KBM-7 (cell line): Measurements from ENCODE around the gene PASK.

ENCODE experiments used
- DNase-seq: peaks from one replicate; pipeline ENCODE4 v3.0.0-alpha.2; 2015
- in situ Hi-C: fragments of 300-500 bp; cut with MboI; formaldehyde crosslinking; loops from 2 replicates; pipeline ENCODE4 v1.14.3; 2020; ENCODE audit warnings: low sequenced_read_pairs, low pct_unique_long_range_greater_than_20kb, mixed read lengths

The PASK gene

DNA sequence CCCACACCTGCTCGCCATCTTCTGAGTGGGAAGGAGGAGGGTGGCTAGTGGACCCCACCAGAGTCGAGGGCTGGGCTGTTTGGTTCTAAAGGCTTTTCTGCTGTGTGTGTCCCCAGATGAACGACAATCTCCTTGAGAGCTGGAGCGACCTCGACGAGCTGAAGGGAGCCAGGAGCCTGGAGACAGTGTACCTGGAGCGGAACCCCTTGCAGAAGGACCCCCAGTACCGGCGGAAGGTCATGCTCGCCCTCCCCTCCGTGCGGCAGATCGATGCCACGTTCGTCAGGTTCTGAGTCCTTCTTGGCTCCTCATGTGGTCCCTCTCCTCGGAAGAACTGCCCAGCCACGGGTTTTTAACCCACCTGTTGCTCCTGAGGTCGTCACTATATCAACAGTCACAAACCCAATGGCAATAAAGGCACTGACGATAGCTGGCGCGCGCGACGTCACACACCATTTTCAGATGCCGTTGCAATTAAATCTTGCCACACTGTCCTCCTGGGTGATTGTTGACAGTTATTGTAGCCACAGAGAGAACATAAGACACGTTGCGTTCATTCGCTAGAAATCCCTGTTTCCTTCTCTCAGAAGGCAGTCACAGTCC, 33.4 kb upstream of the PASK start:
- DNase-seq, result no peak
- in situ Hi-C loops, result no loop called here

DNA sequence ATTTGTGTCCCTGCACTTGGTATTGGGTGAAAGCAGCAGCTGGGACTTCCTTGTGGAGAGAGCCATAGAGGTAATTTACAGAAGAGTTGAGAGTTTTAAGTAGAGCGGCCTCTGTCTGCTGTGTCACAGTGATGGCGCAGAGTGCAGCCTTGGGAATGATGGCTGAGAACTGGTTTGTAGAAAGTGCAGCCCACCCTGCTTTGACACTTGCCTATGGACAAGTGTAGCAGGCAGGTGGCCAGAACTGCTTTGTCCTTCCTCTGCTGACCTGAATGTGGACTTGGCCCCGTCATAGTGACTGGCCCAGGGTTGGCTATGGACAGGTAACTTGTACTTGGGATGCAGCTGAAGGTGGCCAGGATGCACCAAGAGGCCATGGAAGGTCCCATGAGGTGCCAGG, 32.9 kb upstream of the PASK start:
- DNase-seq, result no peak
- in situ Hi-C loops, result no loop called here

- in situ Hi-C loops, result no loop called here
- DNase-seq, result no peak
These were observed 31.2 kb upstream of the PASK start for GRCh38 chr2:241180495-241180894.

DNA sequence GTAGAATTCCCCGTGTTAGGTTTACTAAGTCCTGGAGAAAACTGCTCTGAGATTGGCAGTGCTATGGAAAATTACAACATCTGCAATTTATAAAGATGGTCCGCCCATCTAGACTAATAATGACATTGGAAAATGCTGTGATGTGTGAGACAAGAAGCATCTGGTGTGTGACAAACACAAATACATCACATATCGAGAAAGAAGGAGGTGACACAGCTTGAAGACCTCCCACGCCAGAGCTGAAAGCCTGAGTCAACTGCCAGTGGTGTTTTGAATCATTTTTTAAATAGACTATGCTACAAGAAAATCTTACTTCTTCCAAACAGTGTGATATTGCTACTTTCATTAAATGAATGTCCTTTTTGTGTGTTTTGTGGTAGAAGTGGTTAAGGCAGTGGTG, 30.6 kb upstream of the PASK start:
- in situ Hi-C loops, result no loop called here
- no peak for DNase-seq

- no peak for DNase-seq
These were observed 29.7 kb upstream of the PASK start for GRCh38 chr2:241178961-241179360.

DNA sequence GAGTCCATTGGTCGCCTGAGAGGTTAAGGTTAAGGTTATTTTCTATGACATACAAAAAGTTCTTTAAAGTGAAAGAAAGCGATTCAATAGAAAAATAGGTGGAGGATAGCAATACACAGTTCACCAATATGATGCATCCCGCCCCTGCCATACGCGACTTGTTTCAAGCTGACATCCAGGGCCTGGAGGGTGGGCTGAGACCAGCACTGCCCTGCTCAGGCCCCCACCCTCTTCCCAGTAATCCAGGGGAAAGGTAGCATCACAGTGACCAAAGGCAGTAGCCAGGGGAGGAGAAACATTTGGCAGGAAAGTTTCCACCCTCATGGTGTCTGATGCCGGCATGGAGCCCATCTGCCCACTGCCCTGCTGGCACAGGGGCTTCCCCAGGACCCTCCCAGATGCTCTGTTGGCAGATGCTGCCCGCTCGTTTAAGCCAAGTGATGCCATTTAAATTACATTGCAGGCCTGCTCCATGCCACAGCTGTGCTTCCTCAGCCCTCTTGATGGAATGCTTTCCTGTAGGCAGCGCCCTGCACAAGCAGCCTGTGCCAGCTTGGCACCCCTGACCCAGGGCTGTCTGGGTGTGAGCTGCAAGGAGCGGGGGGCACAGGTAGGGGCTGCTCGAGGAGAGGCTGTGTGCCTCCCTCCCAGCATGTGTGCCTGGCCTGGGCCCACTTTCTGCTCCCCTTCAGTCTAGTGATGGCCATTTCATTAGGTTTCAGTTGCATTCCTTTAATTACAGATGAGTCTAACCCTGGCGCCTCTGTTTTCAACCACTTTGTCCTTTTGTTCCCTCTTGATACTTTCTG, 28.5 kb upstream of the PASK start:
- DNase-seq, result no peak
- in situ Hi-C loops, result no loop called here

More at GRCh38 chr2:241178961-241179360, 29.7 kb upstream of the PASK start:
- in situ Hi-C loops, result no loop called here

- in situ Hi-C loops, result no loop called here
These were observed 24.3 kb upstream of the PASK start for GRCh38 chr2:241173557-241173956.

GRCh38 chr2:241168366-241168765, 19.1 kb upstream of the PASK start:
- in situ Hi-C loops, result no loop called here
- DNase-seq, result no peak

More at GRCh38 chr2:241173557-241173956, 24.3 kb upstream of the PASK start:
- no peak for DNase-seq

DNA sequence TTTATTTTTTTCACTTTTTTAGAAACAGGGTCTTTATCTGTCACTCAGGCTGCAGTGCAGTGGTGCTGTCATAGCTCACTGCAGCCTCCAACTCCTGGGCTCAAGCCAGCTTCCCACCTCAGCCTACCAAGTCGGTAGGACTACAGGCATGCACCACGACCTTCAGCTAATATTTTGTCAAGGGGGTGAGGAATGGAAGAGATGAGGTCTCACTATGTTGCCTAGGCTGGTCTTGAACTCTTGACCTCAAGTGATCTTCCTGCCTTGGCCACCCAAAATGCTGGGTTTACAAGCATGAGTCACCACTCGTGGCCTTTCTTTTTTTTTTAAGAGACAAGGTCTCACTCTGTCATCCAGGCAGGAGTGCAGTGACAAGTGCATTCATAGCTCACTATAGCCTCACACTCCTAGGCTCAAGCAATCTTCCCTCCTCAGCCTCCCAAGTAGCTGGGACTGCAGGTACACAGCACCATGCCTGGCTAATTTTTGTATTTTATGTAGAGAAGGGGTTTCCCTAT, 14.4 kb upstream of the PASK start:
- DNase-seq, result no peak
- in situ Hi-C loops, result no loop called here

GRCh38 chr2:241161646-241162281, 12.5 kb upstream of the PASK start:
- DNase-seq, result no peak
- in situ Hi-C loops, result no loop called here

GRCh38 chr2:241160318-241160717, 11.0 kb upstream of the PASK start:
- in situ Hi-C loops, result no loop called here
- DNase-seq, result no peak

- DNase-seq, result no peak
- in situ Hi-C loops, result no loop called here
These were observed 9.8 kb upstream of the PASK start for GRCh38 chr2:241159116-241159515.

- in situ Hi-C loops, result no loop called here
- DNase-seq, result no peak
These were observed 9.3 kb upstream of the PASK start for GRCh38 chr2:241158546-241158900.

GRCh38 chr2:241157841-241158545, 8.7 kb upstream of the PASK start:
- in situ Hi-C loops, result no loop called here
- no peak for DNase-seq

GRCh38 chr2:241156971-241157441, 7.7 kb upstream of the PASK start:
- peak; percentile 80 for DNase-seq
- in situ Hi-C loops, result no loop called here

GRCh38 chr2:241155936-241156335, 6.7 kb upstream of the PASK start:
- no peak for DNase-seq
- in situ Hi-C loops, result no loop called here

GRCh38 chr2:241154915-241155314, 5.6 kb upstream of the PASK start:
- in situ Hi-C loops, result no loop called here
- DNase-seq, result no peak

GRCh38 chr2:241153616-241154015, 4.3 kb upstream of the PASK start:
- in situ Hi-C loops, result no loop called here
- DNase-seq, result no peak

DNA sequence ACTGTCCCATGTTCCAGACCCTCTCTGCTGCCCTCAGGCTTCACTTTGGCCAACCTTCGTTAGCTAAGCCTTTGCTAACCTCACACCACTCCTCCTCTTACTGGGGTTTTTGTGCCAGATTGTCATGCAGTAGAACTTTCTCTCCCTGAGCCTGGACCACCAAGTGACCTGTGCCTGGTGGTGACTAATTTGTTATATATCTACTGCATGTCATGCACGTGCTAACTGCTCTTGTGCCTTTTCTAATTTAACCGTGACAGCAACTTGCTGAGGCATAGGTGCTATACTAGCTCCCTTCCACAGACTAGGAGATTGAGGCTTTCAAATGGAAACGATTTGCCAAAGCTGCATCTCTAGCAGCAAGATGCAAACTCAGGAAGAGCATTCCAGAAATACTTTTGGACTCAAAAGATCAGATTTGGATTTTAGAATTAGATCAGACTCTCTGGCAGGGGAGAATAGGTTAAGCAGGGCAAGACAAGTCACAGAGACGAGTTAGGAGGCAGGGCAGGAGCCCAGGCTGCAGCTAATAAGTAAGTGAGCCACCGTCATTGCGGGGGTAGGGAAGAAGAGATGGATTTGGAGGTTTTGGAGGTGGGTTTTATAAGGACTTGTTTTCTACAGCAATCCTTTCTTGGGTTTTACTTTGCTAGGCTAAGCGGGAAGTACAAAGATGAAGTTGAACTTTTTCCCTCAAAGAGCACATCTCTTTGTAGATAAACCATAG, 2.8 kb upstream of the PASK start:
- in situ Hi-C loops, result no loop called here
- DNase-seq, result no peak
